Mucosa of rectum (tissue), 2 donors: ENCODE data around the gene GATAD2B.
"Not testable (repeated sequence)": the region's sequence is repeated elsewhere in the genome, so short reads cannot be mapped to it uniquely, and the experiment has no call there.

Experiments used
- H3K27ac ChIP-seq, 2 donors: one replicate each; pipeline ENCODE4 v1.7.0; 2013; ENCODE audit warnings: inconsistent platforms in 2 of 2, low read depth in 2 of 2, low read length in 2 of 2
- H3K27me3 ChIP-seq, 2 donors: one replicate each; pipeline ENCODE4 v1.7.0; 2013; ENCODE audit warnings: low read length in 2 of 2; ENCODE audit not compliant: control insufficient read depth in 2 of 2, insufficient read depth in 2 of 2
- H3K36me3 ChIP-seq, 2 donors: one replicate each; pipeline ENCODE4 v1.7.0; 2013; ENCODE audit warnings: low read length in 2 of 2; ENCODE audit not compliant: control insufficient read depth in 2 of 2, insufficient read depth in 2 of 2
- H3K4me1 ChIP-seq, 2 donors: one replicate each; pipeline ENCODE4 v1.7.0; 2013; ENCODE audit warnings: low read length in 2 of 2, mild to moderate bottlenecking in 1 of 2; ENCODE audit not compliant: control insufficient read depth in 2 of 2, insufficient read depth in 2 of 2
- H3K4me3 ChIP-seq, 2 donors: one replicate each; pipeline ENCODE4 v1.7.0; 2013; ENCODE audit warnings: low read length in 2 of 2
- H3K9ac ChIP-seq, 2 donors: one replicate each; pipeline ENCODE4 v1.7.0; 2013; ENCODE audit warnings: low read length in 2 of 2, low read depth in 1 of 2, mild to moderate bottlenecking in 1 of 2
- H3K9me3 ChIP-seq, 2 donors: one replicate each; pipeline ENCODE4 v1.7.0; 2013; ENCODE audit warnings: low read length in 2 of 2; ENCODE audit not compliant: control insufficient read depth in 2 of 2
- donor health status: healthy.
- donor health status: Normal muscosa, but diverticular disease.

The GATAD2B gene

GRCh38 chr1:153848805-153849204, 74.0 kb downstream of the GATAD2B start:
- H3K36me3 ChIP-seq: peaks cover 10 to 17% of the 10 kb centered on the region in 2 donors
- H3K27me3 ChIP-seq: no peaks in the 10 kb centered on the region
- H3K4me1 ChIP-seq: no peaks in the 10 kb centered on the region
- H3K27ac ChIP-seq: peak overlapping the region in 1 of 2 donors; percentile 23
- no peak overlapping the region for H3K4me3 ChIP-seq
- H3K9ac ChIP-seq: no peak overlapping the region
- H3K9me3 ChIP-seq: no peaks in the 10 kb centered on the region

GRCh38 chr1:153845158-153845557, 77.6 kb downstream of the GATAD2B start:
- no peaks in the 10 kb centered on the region for H3K27me3 ChIP-seq

GRCh38 chr1:153844349-153844748, 78.4 kb downstream of the GATAD2B start:
- not testable (repeated sequence) for H3K4me1 ChIP-seq

More at GRCh38 chr1:153845158-153845557, 77.6 kb downstream of the GATAD2B start:
- Histone ChIP-seq H3K36me3 (peaks cover 0 to 3% of the 10 kb centered on the region in 2 donors), H3K27ac (no peak overlapping the region), H3K4me1 (no peaks in the 10 kb centered on the region), H3K9ac (no peak overlapping the region), H3K4me3 (no peak overlapping the region), H3K9me3 (no peaks in the 10 kb centered on the region)

GRCh38 chr1:153842006-153842471, 80.7 kb downstream of the GATAD2B start:
- Histone ChIP-seq H3K27ac (no peak overlapping the region), H3K36me3 (no peaks in the 10 kb centered on the region), H3K27me3 (no peaks in the 10 kb centered on the region), H3K4me1 (no peaks in the 10 kb centered on the region), H3K4me3 (no peak overlapping the region), H3K9me3 (no peaks in the 10 kb centered on the region), H3K9ac (no peak overlapping the region)

More at GRCh38 chr1:153844349-153844748, 78.4 kb downstream of the GATAD2B start:
- H3K9me3 ChIP-seq, H3K4me3 ChIP-seq, H3K27ac ChIP-seq, H3K36me3 ChIP-seq, H3K9ac ChIP-seq, H3K27me3 ChIP-seq: not testable (repeated sequence)

GRCh38 chr1:153841463-153841994, 81.2 kb downstream of the GATAD2B start:
- Histone ChIP-seq H3K4me1 (no peaks in the 10 kb centered on the region), H3K4me3 (no peak overlapping the region), H3K36me3 (no peaks in the 10 kb centered on the region), H3K9ac (no peak overlapping the region), H3K27ac (no peak overlapping the region), H3K9me3 (no peaks in the 10 kb centered on the region), H3K27me3 (no peaks in the 10 kb centered on the region)

GRCh38 chr1:153840774-153841173, 82.0 kb downstream of the GATAD2B start:
- H3K36me3 ChIP-seq, H3K4me1 ChIP-seq, H3K9me3 ChIP-seq, H3K27me3 ChIP-seq, H3K9ac ChIP-seq, H3K4me3 ChIP-seq, H3K27ac ChIP-seq: not testable (repeated sequence)

GRCh38 chr1:153833968-153834367, 88.8 kb downstream of the GATAD2B start:
- H3K27me3 ChIP-seq, H3K4me3 ChIP-seq, H3K36me3 ChIP-seq, H3K4me1 ChIP-seq, H3K27ac ChIP-seq, H3K9me3 ChIP-seq, H3K9ac ChIP-seq: not testable (repeated sequence)

GRCh38 chr1:153833171-153833570, 89.6 kb downstream of the GATAD2B start:
- H3K4me3 ChIP-seq: no peak overlapping the region
- H3K27ac ChIP-seq: no peak overlapping the region
- peaks cover 0 to 3% of the 10 kb centered on the region in 2 donors for H3K4me1 ChIP-seq
- H3K9ac ChIP-seq: no peak overlapping the region
- no peaks in the 10 kb centered on the region for H3K9me3 ChIP-seq
- H3K27me3 ChIP-seq: no peaks in the 10 kb centered on the region
- peaks cover under 1 to 3% of the 10 kb centered on the region in 2 donors for H3K36me3 ChIP-seq

- Histone ChIP-seq H3K9ac (no peak overlapping the region), H3K27me3 (no peaks in the 10 kb centered on the region), H3K9me3 (no peaks in the 10 kb centered on the region), H3K4me3 (no peak overlapping the region), H3K27ac (peak overlapping the region in 1 of 2 donors; percentile 5), H3K36me3 (peaks cover 10 to 12% of the 10 kb centered on the region in 2 donors), H3K4me1 (peaks cover 0 to 3% of the 10 kb centered on the region in 2 donors)
Measured at GRCh38 chr1:153832293-153832692, 90.5 kb downstream of the GATAD2B start.

- H3K9me3 ChIP-seq: no peaks in the 10 kb centered on the region
Measured at GRCh38 chr1:153831026-153831425, 91.7 kb downstream of the GATAD2B start.

More at GRCh38 chr1:153831026-153831425, 91.7 kb downstream of the GATAD2B start:
- peaks cover 0 to 3% of the 10 kb centered on the region in 2 donors for H3K4me1 ChIP-seq
- H3K27ac ChIP-seq: no peak overlapping the region
- no peaks in the 10 kb centered on the region for H3K27me3 ChIP-seq
- no peak overlapping the region for H3K9ac ChIP-seq
- no peak overlapping the region for H3K4me3 ChIP-seq
- H3K36me3 ChIP-seq: peaks cover 17% of the 10 kb centered on the region in 2 donors
